Endothelial cell of umbilical vein (primary cell): ENCODE measurements around the gene FTO. TPM values are rescaled to one million over a fixed set of nuclear protein-coding genes. Genes with fewer than 3 reads are reported as not detected.

Experiments
- BruUV-seq: library from RNA; stranded (reverse); fragments of 400-500 nt; replicated peaks from 2 replicates; lab custom pipeline; 2021; lab: Mats Ljungman, UMichigan
- CTCF ChIA-PET: fragments of 300-600, 350-600 bp; sonication (Branson Sonifier 250); formaldehyde crosslinking; loops from one replicate; lab custom pipeline; 2021; ENCODE audit warnings: antibody characterized with exemption, inconsistent platforms; lab: Charles Lee
- POLR2A ChIA-PET: fragments of 300-600, 350-600 bp; sonication (Branson Sonifier 250); formaldehyde crosslinking; loops from one replicate; lab custom pipeline; 2021; ENCODE audit warnings: antibody characterized with exemption, inconsistent platforms; lab: Charles Lee
- DNase-seq: peaks from one replicate; pipeline ENCODE4 v3.0.0-alpha.2; 2011; ENCODE audit warnings: low read depth, low spot score
- FAIRE-seq: peaks from 2 replicates; lab custom pipeline; 2011; peaks lifted over from hg19 to GRCh38; lab: Jason Lieb, UNC
- H2AFZ ChIP-seq: 2 replicates; pipeline ENCODE4 v1.6.0; 2012; ENCODE audit warnings: low read depth, low read length, control low read depth, inconsistent platforms
- H3K27ac ChIP-seq: 2 replicates; pipeline ENCODE4 v1.5.1; 2011; ENCODE audit warnings: low read depth, mild to moderate bottlenecking, control low read depth, low read length, moderate library complexity; ENCODE audit not compliant: insufficient read depth
- H3K27me3 ChIP-seq, 2 experiments: 2 replicates each; pipeline versions ENCODE4 v1.6.0 to v1.6.1; 2011; ENCODE audit warnings: low read length in 2 of 2, mixed read lengths in 1 of 2; ENCODE audit not compliant: control insufficient read depth in 2 of 2, insufficient read depth in 2 of 2
- H3K36me3 ChIP-seq, 2 experiments: 2 replicates in 1 of 2; 3 replicates in 1 of 2; pipeline ENCODE4 v1.5.1; 2011; ENCODE audit warnings: low read length in 2 of 2, mild to moderate bottlenecking in 1 of 2, moderate library complexity in 1 of 2; ENCODE audit not compliant: control insufficient read depth in 2 of 2, insufficient read depth in 2 of 2; ENCODE audit errors: extremely low read depth in 1 of 2
- H3K4me1 ChIP-seq: 3 replicates; pipeline ENCODE4 v1.5.1; 2011; ENCODE audit warnings: mild to moderate bottlenecking, low read length; ENCODE audit not compliant: control insufficient read depth, insufficient read depth; ENCODE audit errors: extremely low read depth
- H3K4me2 ChIP-seq: 2 replicates; pipeline ENCODE4 v1.6.1; 2011; ENCODE audit warnings: low read length, control low read depth, mixed read lengths; ENCODE audit not compliant: insufficient read depth
- H3K4me3 ChIP-seq, 3 experiments: fragments of 200-600 bp in 1 of 3; sonication (generic), shearing (Covaris generic) in 1 of 3; replicated peaks in 1 of 3; 2 replicates each; pipeline ENCODE4 v1.5.1; 2011 to 2016; ENCODE audit warnings: control low read depth in 3 of 3, low read length in 3 of 3, mild to moderate bottlenecking in 2 of 3, inconsistent platforms in 1 of 3, low read depth in 1 of 3, moderate library complexity in 1 of 3; ENCODE audit not compliant: insufficient read depth in 1 of 3
- H3K79me2 ChIP-seq: 2 replicates; pipeline ENCODE4 v1.6.0; 2012; ENCODE audit warnings: low read length, inconsistent platforms; ENCODE audit not compliant: control insufficient read depth, insufficient read depth
- H3K9ac ChIP-seq: replicated peaks from 2 replicates; pipeline ENCODE3; 2011; ENCODE audit warnings: low read length, control low read depth; ENCODE audit not compliant: insufficient read depth; ENCODE audit errors: extremely low read depth
- H3K9me1 ChIP-seq: replicated peaks from 3 replicates; pipeline ENCODE4 v1.6.0; 2011; ENCODE audit warnings: mild to moderate bottlenecking, low read length; ENCODE audit not compliant: control insufficient read depth, insufficient read depth; ENCODE audit errors: extremely low read depth
- H3K9me3 ChIP-seq: replicated peaks from 2 replicates; pipeline ENCODE4 v1.5.1; 2012; ENCODE audit warnings: low read length, inconsistent platforms; ENCODE audit not compliant: control insufficient read depth, insufficient read depth
- H4K20me1 ChIP-seq: replicated peaks from 2 replicates; pipeline ENCODE3; 2011; ENCODE audit warnings: mild to moderate bottlenecking, low read length; ENCODE audit not compliant: control insufficient read depth, insufficient read depth; ENCODE audit errors: extremely low read depth
- EZH2 ChIP-seq: IDR thresholded peaks from 2 replicates; pipeline ENCODE4 v1.6.1; 2012; ENCODE audit warnings: borderline replicate concordance, low read depth, mild to moderate bottlenecking, moderate library complexity, low read length, inconsistent platforms; ENCODE audit not compliant: severe bottlenecking
- FOS ChIP-seq: IDR thresholded peaks from 2 replicates; pipeline ENCODE4 v1.6.1; 2011; ENCODE audit warnings: mild to moderate bottlenecking, low read length, moderate library complexity, borderline replicate concordance; ENCODE audit not compliant: insufficient read depth
- GATA2 ChIP-seq: IDR thresholded peaks from 2 replicates; pipeline ENCODE4 v1.7.0; 2011; ENCODE audit warnings: low read depth, mild to moderate bottlenecking, moderate library complexity, mixed read lengths, low read length; ENCODE audit not compliant: insufficient read length, insufficient read depth
- JUN ChIP-seq: IDR thresholded peaks from 2 replicates; pipeline ENCODE4 v1.6.1; 2011; ENCODE audit warnings: borderline replicate concordance, low read depth; ENCODE audit not compliant: insufficient read length, insufficient read depth
- MYC ChIP-seq: IDR thresholded peaks from one replicate; pipeline ENCODE4 v1.6.1; 2011; ENCODE audit warnings: mild to moderate bottlenecking, low read depth, low read length
- POLR2A ChIP-seq: IDR thresholded peaks from 2 replicates; pipeline ENCODE4 v1.6.1; 2012; ENCODE audit warnings: low read depth, mild to moderate bottlenecking, control low read depth, low read length
- POLR2AphosphoS5 ChIP-seq: IDR thresholded peaks from 2 replicates; pipeline ENCODE4 v1.6.1; 2012; ENCODE audit warnings: low read depth, mild to moderate bottlenecking, control low read depth, low read length, moderate library complexity; ENCODE audit not compliant: insufficient read depth
- dilution Hi-C: fragments of 300-500 bp; cut with MboI; formaldehyde crosslinking; loops from one replicate; pipeline ENCODE4 v1.15.0; 2019; ENCODE audit warnings: low sequenced_read_pairs; ENCODE audit not compliant: extremely low pct_ligation_motif_present
- intact Hi-C: fragments of 100-400 bp; cut with micrococcal nuclease; formaldehyde crosslinking; loops from one replicate; pipeline ENCODE4 v1.10.0; 2022
- polyA plus RNA-seq, 4 experiments: library from polyadenylated mRNA; depleted of rRNA in 3 of 4; stranded (reverse) in 3 of 4; unstranded in 1 of 4; fragments of >200 nt; gene quantifications; 2 replicates each; pipeline versions ENCODE4 v1.2.1 to v1.2.3, GENCODE V29; 2011 to 2012; ENCODE audit warnings: missing spikeins in 1 of 4
- total RNA-seq: library from RNA; stranded (reverse); gene quantifications from 2 replicates; pipeline ENCODE4 v1.2.3, GENCODE V29; 2021
- TF ChIP-seq, protein P1 (sequence below): IDR thresholded peaks from 2 replicates; pipeline ENCODE4 v1.6.1; 2011; ENCODE audit not compliant: insufficient read depth, insufficient read length
- TF ChIP-seq, protein P2 (sequence below), 2 donors: IDR thresholded peaks; 1 replicate in 1 of 2; 2 replicates in 1 of 2; pipeline ENCODE4 v1.5.1; 2011; ENCODE audit warnings: low read length in 2 of 2, mild to moderate bottlenecking in 2 of 2, moderate library complexity in 2 of 2, control low read depth in 1 of 2, inconsistent platforms in 1 of 2, low read depth in 1 of 2; ENCODE audit not compliant: insufficient read depth in 1 of 2; ENCODE audit errors: extremely low read depth in 1 of 2

The FTO gene
- total and polyA plus RNA-seq, 2 donors (not counting 3 experiments of a cell fraction or from before 2014, with no cell fraction given), result 48.6 to 87.1 TPM

DNA sequence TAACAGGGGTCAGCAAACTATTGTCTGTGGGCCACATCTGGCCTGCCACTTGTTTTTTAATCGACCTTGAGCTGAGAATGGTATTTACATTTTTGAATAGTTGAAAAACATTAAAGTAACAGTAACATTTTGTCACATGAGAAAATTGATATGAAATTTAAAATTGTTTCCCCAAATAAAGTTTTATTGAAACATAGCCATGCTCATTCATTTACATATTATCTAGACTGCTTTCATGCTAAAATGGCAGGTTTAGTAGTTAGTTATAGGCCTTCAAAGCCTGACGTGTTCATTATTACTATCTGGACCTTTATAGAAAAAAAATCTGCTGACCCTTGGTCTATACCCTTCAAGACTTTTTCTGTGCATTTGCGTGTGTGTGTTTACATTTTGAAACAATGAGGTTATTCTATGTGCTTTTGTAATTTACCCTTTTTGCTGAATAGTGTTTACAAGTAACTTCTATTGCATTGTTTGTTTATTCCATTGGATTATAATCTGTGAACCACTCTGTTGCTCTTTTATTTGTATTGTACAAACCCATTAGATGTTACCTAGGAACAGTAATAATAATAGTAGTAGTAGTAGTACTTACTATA is 37.1 kb downstream of the FTO start:
- no peaks in the 10 kb centered on the region for H3K27me3 ChIP-seq
- no peak overlapping the region for H3K4me3 ChIP-seq
- no peak overlapping the region for H3K27ac ChIP-seq
- DNase-seq (no peak), FAIRE-seq (no peak)
- no peaks in the 10 kb centered on the region for H4K20me1 ChIP-seq
- POLR2A ChIA-PET, result no interaction called here
- CTCF ChIA-PET, result interaction anchor here (0.7 to 1.7 kb wide), 6 partner anchors 12 to 151 kb away, joined by 3 to 4 read pairs (median 3); no protein-coding TSS in a partner anchor
- H3K79me2 ChIP-seq, result peaks cover 12% of the 10 kb centered on the region
- no peak overlapping the region for H3K4me2 ChIP-seq
- intact Hi-C loops (no loop called here), dilution Hi-C loops (no loop called here)
- no TSS peak for BruUV-seq
- no peak overlapping the region for H3K9ac ChIP-seq
- no peak overlapping the region for H2AFZ ChIP-seq
- TF ChIP-seq JUN (no peak), FOS (no peak), POLR2A (no peak), POLR2AphosphoS5 (no peak), MYC (no peak), GATA2 (no peak), EZH2 (no peak)
- TF ChIP-seq, protein P1, sequence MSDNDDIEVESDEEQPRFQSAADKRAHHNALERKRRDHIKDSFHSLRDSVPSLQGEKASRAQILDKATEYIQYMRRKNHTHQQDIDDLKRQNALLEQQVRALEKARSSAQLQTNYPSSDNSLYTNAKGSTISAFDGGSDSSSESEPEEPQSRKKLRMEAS, result no peak
- TF ChIP-seq, protein P2, sequence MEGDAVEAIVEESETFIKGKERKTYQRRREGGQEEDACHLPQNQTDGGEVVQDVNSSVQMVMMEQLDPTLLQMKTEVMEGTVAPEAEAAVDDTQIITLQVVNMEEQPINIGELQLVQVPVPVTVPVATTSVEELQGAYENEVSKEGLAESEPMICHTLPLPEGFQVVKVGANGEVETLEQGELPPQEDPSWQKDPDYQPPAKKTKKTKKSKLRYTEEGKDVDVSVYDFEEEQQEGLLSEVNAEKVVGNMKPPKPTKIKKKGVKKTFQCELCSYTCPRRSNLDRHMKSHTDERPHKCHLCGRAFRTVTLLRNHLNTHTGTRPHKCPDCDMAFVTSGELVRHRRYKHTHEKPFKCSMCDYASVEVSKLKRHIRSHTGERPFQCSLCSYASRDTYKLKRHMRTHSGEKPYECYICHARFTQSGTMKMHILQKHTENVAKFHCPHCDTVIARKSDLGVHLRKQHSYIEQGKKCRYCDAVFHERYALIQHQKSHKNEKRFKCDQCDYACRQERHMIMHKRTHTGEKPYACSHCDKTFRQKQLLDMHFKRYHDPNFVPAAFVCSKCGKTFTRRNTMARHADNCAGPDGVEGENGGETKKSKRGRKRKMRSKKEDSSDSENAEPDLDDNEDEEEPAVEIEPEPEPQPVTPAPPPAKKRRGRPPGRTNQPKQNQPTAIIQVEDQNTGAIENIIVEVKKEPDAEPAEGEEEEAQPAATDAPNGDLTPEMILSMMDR (IDR thresholded peaks at IDR 0.05; ENCODE audit: extremely low read depth in 1 of 2, insufficient read depth in 1 of 2, low read depth in 1 of 2, low read length in 2 of 2), result no peak
- no peaks in the 10 kb centered on the region for H3K9me3 ChIP-seq
- H3K4me1 ChIP-seq, result peaks cover 11% of the 10 kb centered on the region
- H3K36me3 ChIP-seq, result no peaks in the 10 kb centered on the region
- H3K9me1 ChIP-seq, result no peaks in the 10 kb centered on the region
